Effector CD4-positive, alpha-beta T cell (primary cell): ENCODE measurements around the gene UBE2H.
"Not testable (repeated sequence)": the region's sequence is repeated elsewhere in the genome, so short reads cannot be mapped to it uniquely, and the experiment has no call there.

Source experiments
- DNase-seq: peaks from one replicate; pipeline ENCODE4 v3.0.0-alpha.2; 2020

Gene UBE2H

GRCh38 chr7:129841465-129841864, 111.3 kb downstream of the UBE2H start:
- DNase-seq = no peak

- DNase-seq = no peak
These were observed 112.0 kb downstream of the UBE2H start for GRCh38 chr7:129840757-129841156.

DNA sequence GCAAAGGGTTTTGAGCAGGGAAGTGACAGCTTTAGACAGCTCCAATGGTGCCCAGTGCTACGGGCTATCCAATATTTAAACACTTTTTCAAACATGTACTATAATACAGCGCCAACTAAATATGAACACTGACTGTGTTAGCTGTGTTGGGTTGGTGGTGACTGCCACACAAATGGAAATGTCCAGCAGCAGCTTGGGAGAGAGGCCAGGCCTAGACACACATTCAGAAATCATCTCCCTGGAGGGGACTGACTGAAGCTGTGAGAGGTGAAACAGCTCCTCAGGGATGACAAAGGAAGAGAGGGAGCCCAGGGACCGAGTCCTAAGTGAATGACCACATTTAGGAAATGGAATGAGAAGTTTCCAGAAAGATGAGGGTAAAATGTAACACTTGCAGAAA, 115.8 kb downstream of the UBE2H start:
- no peak for DNase-seq

- no peak for DNase-seq
These were observed 117.2 kb downstream of the UBE2H start for GRCh38 chr7:129835569-129835968.

GRCh38 chr7:129833353-129833752, 119.4 kb downstream of the UBE2H start:
- DNase-seq = not testable (repeated sequence)

GRCh38 chr7:129832701-129833227, 120.0 kb downstream of the UBE2H start:
- DNase-seq = no peak

GRCh38 chr7:129832282-129832681, 120.5 kb downstream of the UBE2H start:
- DNase-seq = no peak

GRCh38 chr7:129831424-129832058, 121.2 kb downstream of the UBE2H start:
- DNase-seq = no peak

GRCh38 chr7:129830949-129831348, 121.8 kb downstream of the UBE2H start:
- DNase-seq = no peak

- DNase-seq = peak; percentile 50
These were observed 122.8 kb downstream of the UBE2H start for GRCh38 chr7:129829737-129830631.

GRCh38 chr7:129828989-129829736, 123.6 kb downstream of the UBE2H start:
- no peak for DNase-seq

DNA sequence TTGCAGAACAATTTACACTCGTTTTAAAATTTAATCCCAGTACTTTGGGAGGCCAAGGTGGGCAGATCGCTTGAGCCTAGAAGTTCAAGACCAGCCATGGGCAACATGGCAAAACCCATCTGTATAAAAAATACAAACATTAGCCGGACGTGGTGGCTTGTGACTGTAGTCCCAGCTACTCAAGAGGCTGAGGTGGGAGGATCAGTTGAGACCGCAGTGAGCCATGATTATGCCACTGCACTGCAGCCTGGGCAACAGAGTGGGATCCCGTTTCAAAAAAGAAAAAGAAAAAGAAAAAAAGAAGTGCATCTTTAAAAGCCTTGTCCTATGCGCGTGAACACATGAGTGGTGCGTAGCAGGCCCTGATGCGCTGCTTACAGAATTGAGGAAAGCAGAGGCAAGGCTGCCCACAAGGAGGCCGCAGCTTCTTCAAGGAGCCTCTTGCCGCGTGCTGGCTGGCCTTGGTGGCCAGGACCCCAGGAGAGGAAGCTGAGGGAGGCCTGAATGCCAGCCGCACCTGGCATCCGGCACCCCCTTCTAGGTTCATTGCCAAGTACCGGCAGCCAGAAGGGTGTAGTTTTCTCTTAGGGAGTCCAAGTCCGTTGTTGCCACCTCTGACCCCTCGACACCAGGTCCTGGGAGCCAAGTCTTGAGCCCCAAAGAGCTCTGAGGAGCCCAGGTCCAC, 124.5 kb downstream of the UBE2H start:
- no peak for DNase-seq

DNA sequence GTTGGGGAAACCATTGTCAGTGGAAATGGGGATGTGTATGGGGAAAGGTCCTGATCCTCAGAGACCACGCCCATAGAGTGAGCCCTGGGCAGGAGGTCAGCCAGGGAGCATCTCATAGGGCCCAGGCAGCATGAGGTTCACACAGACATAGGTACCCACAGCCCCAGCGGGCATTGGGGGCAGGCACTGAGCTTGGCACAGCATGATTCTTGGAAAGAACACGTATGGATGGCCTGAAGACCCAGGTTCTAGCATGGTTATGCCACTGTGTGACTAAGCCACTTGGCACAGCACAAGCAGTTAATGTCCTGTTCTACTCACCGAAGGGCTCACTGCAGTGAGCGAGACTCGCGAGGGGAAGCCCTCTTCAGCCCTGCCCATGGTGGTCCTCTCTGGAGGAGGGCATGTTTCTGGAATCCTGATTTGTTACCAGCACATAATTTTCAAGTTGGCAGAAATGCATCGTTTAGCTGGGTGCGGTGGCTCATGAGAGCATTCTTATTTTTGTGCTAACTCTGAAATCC, 125.2 kb downstream of the UBE2H start:
- no peak for DNase-seq

GRCh38 chr7:129826895-129827294, 125.9 kb downstream of the UBE2H start:
- DNase-seq = not testable (repeated sequence)

GRCh38 chr7:129825209-129825970, 127.4 kb downstream of the UBE2H start:
- peak; percentile 86 for DNase-seq

GRCh38 chr7:129824291-129825208, 128.2 kb downstream of the UBE2H start:
- DNase-seq = no peak

GRCh38 chr7:129823143-129823542, 129.6 kb downstream of the UBE2H start:
- not testable (repeated sequence) for DNase-seq

DNA sequence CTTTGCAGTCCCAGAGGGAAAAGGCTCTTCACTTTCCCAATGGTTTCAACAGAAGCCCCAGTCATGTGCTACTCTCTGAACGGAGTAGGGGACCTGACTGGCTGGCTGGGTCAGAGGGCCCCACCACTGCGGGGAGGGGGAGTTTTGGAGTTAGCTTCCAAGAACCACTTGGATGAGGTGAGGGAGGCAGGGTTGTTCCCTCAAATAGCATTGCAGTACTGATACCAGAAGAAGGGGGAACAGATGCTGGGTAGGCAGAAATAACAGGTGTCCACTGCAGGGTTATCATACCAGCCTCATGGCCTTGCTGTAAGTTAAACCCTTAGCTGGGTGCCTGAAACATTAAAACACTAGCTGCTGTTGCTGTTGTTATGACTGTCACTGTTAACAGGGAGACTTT, 131.3 kb downstream of the UBE2H start:
- DNase-seq = no peak

DNA sequence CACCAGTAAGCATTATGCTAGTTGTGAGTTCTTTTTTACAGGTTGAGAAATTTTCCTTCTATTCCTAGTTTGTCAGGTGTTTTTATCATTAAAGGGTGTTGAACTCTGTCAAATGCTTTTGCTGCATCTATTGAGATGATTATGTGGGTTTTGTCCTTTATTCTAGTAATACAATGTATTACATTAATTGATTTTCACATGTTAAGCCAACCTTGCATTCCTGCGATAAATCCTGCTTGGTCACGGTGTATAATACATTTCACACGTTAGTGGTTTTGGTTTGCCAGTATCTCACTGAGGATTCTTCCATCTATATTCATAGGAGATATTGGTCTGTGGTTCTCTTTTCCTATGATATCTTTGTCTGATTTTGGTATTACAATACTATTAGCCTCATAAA, 136.0 kb downstream of the UBE2H start:
- DNase-seq = no peak

DNA sequence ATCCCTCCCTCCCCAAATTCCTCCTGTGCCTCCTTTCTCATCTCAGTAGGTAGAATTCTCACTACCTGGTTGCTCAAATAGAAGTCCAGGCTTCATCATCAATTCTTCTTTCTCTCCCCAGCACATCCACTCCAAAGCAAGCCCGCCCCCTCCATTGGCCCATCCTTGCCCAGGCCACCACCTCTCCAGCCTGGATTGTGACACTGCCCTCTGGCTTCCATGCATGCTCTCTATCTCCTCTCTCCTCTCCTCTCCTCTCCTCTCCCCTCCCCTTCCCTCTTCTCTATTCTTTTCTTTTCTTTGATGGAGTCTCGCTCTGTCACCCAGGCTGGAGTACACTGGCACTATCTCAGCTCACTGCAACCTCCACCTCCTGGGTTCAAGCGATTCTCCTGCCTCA, 144.9 kb downstream of the UBE2H start:
- DNase-seq = no peak
